SKM-1 treated with dmso at 0.1 percent for 144 hours (cell line): ENCODE measurements around the gene GREB1.

ENCODE experiments used
- DNase-seq: peaks from one replicate; lab custom pipeline; 2025; ENCODE audit not compliant: unreplicated experiment; lab: John Stamatoyannopoulos, UW

GREB1 gene, protein sequence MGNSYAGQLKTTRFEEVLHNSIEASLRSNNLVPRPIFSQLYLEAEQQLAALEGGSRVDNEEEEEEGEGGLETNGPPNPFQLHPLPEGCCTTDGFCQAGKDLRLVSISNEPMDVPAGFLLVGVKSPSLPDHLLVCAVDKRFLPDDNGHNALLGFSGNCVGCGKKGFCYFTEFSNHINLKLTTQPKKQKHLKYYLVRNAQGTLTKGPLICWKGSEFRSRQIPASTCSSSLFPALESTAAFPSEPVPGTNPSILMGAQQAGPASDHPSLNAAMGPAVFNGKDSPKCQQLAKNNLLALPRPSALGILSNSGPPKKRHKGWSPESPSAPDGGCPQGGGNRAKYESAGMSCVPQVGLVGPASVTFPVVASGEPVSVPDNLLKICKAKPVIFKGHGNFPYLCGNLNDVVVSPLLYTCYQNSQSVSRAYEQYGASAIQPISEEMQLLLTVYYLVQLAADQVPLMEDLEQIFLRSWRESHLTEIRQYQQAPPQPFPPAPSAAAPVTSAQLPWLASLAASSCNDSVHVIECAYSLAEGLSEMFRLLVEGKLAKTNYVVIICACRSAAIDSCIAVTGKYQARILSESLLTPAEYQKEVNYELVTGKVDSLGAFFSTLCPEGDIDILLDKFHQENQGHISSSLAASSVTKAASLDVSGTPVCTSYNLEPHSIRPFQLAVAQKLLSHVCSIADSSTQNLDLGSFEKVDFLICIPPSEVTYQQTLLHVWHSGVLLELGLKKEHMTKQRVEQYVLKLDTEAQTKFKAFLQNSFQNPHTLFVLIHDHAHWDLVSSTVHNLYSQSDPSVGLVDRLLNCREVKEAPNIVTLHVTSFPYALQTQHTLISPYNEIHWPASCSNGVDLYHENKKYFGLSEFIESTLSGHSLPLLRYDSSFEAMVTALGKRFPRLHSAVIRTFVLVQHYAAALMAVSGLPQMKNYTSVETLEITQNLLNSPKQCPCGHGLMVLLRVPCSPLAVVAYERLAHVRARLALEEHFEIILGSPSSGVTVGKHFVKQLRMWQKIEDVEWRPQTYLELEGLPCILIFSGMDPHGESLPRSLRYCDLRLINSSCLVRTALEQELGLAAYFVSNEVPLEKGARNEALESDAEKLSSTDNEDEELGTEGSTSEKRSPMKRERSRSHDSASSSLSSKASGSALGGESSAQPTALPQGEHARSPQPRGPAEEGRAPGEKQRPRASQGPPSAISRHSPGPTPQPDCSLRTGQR (N-terminal part only)

DNA sequence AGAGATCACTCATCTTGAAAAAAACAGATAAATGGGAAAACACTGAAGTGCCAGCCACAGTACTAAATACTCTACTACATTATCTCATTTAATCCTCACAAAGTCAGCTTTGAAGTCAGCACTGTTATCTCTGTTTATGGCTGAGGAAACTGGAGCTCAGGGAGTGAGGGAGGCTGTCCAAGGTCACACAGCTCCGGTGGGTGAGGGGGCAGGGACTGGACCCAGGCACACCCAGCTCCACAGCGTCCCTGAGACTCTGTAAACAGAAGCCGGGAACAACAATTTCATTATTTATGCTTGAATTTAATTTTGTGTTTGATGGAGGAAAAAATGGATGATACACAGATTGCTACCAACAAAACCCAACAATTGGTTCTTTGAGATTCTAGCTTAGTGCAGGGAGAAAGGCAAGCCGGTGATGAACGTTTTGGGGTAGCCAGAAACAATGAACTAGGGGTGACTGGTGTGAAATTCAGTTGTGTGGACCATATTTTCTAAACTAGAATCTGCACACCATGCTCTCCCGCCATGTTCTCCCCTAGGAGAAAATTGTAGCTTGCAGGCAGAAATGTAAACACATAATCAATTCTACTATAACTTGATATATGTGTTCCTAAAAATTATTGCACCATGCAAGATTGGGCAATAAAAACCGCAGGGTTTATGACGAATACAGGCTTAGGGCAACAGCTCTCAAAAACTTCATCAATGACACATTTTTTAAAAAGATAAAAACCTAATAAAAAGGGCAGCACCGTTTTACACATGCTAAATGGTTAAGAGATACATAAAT lies at the start of gene GREB1:
Gene GREB1, plus strand, starts transcription at position 768 of the 793 bp plus-strand sequence. CDS start 22,570 bp downstream, outside the sequence.
- DNase-seq = no peak

DNA sequence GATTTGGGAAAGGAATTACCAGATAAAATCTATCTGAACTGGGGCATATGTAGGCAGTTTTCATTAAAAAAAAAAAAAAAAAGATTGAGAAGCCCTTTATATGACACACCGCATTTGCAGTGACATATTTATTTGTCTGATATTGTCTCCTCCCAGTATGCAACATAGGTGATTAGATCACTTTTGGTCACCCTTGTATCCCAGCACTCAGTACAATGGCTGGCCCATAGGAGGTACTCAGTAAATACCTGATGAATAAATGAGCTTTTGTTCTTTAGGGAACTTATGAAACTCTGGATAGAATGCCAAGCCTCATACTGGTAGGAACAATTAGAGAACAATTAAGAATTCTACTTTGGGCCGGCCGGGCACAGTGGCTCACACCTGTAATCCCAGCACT lies 45.0 kb upstream of the GREB1 start:
- DNase-seq = no peak

DNA sequence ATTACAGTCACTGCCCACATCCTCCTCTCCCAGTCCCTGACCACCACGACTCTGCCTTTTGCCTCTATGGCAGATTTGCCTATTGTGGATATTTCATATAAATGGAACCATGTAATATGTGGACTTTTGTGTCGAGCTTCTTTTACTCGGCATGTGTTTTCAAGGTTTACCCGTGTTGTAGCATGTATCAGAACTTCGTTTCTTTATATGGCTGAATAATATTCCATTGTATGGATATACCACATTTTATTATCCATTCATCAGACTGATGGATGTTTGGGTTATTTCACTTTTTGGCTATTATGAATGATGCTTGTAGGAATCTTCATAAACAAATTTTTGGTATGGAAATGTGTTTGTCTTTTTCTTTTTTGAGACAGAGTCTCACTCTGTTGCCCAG lies 43.7 kb upstream of the GREB1 start:
- DNase-seq = no peak

DNA sequence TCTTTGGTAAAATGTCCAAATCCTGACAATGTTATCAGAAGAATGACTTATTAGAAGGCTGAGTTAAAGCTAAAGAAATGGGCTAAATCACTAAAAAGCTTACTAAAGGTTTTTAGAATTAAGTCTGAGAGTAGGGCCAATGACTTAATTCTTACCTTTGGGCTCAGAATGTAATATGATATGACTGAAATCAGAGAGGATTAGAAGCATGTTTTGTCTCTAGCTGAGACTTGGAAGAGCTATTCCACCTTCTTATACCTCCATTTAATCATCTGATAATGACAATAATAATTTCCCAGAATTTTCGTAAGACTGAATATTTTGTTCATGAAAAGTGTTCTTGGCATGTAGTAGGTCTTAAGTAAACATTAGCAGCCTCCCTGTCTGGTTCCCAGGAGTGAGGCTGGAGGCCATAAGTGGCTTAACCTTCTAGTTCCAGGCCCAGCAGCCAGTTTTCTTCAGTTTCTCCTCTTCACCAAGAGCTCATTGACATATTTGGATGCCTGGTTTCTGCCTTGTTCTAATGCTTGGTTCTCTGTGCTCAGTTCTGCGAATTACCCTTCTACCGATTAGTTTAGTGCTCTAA lies 42.4 kb upstream of the GREB1 start:
- no peak for DNase-seq

DNA sequence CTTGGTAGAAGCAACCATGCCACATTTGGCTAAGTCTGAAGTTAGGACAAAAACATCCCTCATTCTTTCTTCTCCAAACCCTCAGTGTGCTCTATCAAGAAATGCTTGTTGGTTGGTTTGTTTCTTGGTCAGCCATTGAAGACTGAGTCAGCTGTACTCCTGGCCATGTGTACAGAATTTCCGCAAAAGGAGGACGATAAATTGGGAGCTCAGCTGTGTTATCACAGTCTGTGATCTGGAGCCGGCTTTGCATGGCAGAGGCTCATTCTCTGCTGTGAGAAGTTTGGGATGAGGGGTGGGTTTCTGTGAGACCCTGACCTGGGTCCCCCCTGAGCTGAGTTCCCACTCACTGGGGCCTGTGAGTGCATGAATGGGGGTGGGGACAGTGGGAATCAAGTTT lies 41.6 kb upstream of the GREB1 start:
- DNase-seq = no peak

DNA sequence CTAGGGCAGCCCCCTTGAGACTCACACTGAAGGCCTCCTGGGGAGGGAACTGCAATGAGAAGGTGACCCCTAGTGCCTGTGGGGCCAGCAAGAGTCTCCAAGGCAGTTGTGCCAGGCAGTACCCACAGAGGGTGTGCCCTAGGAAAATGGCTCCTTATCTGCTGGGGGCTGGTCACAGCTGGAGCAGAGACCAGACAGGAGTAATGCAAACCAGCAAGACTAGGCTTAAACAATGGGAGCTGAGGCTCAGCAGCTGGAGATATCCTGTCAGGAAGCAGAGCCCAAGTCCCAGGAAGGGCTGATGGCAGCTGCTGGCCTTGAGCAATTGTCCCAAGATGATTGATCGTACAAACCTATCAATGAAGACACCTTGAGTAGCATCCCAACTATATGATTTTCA lies 41.1 kb upstream of the GREB1 start:
- DNase-seq = no peak

DNA sequence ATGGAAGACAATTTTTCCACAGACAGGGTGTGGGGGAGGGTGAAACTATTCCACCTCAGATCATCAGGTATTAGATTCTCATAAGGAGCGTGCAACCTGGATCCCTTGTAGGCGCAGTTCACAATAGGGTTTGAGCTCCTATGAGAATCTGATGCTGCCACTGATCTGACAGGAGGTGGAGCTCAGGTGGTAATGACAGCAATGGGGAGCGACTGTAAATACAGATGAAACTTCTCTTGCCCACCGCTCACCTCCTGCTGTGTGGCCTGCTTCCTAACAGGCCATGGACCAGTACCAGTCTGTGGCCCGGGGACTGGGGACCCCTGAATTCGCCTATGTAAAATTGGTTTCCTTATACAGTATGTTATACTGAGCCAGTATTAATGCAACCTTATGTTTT lies 40.6 kb upstream of the GREB1 start:
- DNase-seq = no peak

DNA sequence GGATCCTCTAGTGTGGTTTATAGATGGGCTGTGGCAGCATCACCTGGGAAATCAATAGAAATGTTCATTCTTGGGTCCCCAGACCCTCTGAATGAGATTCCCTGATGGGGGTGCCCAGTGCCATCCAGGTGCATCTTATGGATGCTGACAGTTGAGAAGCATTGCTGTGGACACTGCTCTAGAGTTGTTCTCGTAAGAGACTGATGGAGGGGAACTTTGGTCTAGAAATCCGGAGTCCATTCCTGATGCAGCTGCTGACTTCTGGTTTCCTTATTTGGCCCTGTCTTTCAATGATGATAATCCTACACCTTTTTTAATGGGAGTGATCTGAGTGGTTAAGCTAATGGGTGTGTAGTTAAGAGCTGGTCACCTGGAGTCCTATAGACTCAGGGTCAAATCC lies 39.5 kb upstream of the GREB1 start:
- no peak for DNase-seq

DNA sequence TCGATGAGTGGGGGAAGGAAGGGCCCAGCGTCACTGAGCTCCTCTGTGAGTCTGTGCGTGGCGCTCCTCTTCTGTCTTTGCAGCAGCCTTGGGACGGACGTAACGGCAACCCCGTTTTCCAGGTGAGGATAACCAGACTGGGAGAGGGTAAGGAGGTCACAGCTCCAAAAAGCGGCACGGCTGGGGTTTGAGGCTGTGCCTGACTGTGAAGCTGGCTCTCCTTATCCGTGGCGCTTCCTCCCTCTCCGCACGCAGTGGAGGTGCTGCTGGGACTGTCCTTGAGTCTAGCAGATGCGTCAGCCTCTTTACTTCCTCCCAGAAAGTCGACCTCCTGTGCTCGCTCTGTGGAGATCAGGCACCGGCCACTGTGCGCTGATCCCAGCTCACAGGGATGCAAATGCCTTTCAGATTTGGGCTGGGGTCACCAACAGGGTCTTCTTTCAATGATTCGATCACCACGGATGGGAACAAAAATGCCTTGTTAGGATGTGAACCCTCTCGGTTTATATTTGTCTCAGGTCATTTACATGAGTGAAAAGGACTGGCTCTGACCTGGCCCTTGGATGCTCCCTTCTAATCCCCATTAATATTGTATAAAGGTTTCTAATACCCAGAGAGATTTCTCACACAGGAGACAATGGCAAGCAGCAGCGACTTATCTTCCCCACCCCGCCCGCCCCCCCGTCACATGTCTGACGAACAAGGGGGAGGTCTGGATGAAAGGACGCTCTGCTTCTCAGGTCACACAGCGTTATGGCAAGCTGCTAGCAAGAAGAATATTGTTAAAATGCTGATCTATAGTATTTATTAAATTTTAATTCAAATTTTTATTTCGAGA lies 37.8 kb upstream of the GREB1 start:
- DNase-seq = no peak

DNA sequence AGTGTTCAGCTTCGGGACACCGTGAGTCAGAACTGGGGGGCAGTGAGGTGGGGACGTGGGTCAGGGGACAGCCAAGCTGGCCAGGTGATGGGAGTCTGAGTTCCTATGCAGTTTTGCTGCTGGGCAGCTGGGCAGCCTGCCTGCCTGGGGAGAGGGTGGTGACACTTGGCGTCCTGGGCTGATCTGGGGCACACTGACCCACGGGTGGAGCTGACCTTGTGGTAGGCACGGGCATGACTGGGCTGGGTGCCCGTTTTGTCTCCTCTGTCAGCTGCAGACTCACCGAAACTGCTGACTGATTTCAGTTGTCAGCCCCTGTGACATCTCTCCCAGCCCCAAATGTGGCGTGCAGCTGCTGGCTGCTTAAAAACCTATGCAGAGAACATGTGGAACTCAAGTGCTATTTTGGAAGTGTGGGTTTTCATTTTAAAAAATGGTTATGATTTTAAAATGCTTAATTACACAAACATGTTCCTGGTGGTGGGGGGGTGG lies 35.3 kb upstream of the GREB1 start:
- DNase-seq = no peak

DNA sequence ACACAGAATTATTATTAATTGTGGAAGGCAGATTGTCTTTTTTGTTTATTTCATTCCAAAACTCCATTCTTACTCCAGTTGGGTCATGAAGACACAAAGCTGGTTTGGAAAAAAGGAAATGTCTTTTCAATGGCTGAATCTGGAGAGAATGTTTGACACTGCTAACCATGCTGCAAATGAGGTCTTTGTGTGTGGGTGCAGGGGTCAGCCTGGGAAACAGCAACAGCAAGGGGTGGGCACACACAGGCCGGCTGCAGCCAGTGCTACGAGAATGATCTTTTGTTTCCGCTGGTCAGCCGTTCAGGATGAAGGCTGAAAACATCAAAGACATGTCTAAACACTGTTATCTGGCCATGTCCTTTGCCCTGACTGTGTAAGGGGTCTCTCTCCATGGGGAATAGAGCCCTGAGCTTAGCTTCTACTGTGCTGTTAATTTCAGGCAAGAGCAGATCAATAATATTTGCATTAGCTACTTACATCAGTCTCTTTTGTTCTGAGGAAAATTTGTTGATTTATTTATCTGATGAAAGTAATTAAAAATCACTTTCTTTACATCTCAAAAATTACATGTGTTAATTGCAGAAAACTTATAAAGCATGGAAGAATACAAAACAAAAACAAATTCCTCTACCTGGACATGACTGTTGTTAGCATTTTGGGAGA lies 34.6 kb upstream of the GREB1 start:
- DNase-seq = no peak

DNA sequence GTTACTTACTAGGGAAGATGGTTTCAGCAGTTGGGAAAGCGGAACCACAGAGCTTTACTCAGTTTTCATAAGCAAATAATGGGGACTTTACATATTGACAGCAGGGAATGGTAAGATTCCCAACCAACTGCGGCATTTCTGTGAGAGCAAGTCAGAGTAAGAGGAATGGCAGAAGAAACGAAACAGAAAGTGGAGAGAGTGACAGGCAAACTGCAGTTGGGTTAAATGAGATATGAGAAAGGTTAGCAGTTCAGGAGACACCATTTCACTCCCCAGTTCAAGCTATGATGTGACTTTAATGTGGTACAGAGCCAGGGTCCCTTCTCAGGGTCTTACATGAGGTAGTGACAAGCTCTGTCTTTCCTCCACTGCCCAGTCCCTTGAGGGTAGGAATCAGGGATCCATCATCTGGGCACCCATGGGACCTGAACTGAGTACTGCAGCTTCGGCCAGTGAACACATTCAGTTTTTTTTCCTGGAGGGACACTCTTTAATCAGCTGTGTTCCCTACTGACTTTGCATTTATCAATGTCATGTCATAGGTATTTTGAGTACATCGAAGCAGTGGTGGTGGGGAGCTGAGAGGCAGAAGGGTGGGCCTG lies 33.0 kb upstream of the GREB1 start:
- DNase-seq = no peak

DNA sequence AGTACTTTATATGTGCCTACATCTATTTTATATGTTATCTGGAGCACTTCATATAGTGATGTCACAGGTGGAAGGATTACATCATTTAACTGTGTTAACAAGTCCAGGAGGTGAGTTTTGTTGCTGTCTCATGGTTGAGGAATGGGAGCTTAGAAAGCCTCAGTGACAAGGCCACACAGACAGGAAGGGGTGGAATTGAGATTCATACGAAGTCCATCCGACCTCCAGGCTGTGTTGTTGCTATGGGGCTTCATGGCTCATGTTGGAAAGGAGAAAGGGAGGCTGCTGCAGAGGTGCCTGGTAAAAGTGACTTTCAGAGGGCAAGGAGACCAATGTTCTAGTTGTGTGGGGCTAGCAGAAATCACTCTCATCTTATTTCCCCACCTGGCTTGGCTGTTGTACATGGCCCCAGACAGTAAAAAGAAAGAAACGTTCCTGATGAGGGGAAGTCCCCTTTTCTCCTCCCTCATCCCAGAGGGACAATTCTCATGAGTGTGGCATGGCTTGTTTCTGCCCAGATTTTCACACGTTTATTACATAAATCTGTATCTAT lies 31.0 kb upstream of the GREB1 start:
- no peak for DNase-seq

DNA sequence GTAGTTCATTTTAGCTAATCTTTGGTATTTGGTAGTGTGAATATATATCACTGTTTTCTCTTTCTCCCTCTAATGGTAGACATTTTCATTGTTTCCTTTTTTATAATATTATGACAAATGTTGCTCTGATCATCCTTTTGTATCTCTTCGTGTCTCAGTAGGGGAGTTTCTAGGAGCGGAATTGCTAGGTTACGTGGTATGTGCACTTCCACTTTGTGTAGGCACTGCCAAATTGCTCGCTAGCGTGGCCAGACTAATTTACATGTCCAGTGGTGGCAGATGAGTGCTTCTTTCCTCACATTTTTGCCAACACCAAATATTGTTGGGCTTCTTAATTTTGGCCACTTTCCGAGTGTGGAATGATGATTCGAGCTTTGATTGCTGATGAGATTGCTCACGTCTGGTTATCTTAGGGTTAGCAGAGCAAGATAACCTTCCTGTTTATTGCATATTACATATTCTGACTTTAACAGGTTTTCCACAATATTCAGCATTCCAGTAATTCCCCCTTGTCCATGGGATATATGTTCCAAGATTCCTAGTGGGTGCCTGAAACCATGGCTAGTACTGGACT lies 30.4 kb upstream of the GREB1 start:
- DNase-seq = no peak

DNA sequence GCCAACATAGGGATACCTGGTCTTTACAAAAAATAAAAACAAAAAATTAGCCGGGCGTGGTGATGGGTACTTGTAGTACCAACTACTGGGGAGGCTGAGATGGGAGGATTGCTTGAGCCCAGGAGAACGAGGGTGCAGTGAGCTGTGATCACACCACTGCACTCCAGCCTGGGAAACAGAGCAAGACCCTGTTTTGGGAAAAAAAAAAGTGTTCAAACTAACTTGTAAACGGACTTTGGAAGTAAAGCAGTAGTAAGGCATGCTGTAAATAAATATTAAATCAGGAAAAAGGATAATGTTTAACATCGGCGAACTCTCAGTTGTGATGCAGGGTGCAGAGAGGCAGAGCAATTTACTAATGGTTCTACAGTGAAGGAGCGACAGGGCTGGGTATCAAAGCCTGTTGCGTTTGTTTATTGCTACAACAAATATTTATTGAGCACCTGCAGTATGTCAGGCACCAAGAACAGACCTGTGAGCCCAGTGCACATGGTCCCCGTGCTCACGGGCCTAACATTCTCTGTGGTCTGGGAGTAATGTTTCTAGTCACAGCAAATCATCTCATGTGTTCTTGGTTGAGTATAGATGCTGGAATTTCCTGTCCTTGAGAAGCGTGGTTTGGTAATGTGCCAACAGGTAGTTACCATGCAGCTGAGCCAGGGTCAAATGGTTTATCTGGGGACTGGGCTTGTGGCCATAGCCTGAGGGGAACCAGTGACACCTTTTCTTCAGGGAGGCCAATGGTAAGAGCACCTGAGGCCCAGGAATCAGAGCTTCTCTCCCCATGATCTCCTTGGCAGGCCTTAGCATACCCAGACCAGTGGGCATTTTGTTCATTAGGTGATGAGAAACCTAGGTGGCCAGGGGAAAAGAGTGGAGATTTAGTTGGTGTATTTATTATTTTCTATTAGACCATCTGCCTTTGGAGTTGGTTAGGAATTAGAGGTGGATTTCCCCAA lies 27.9 kb upstream of the GREB1 start:
- no peak for DNase-seq

DNA sequence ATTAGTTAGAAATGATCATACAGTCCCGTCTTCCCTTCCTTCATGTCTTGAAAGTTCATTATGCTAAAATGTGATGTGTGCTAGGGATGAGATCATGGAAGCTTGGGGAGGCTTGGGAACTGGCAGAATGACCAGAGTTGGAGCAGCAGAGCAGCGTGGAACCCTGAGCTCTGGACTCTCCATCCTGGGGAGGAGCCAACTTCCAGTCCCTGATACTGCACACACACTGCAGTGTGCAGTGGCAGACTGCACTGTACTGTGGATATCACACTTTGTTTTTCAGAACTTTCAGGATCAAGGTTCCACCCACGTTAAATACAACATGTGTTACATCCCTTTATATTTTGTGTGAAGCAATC lies 27.3 kb upstream of the GREB1 start:
- DNase-seq = no peak

DNA sequence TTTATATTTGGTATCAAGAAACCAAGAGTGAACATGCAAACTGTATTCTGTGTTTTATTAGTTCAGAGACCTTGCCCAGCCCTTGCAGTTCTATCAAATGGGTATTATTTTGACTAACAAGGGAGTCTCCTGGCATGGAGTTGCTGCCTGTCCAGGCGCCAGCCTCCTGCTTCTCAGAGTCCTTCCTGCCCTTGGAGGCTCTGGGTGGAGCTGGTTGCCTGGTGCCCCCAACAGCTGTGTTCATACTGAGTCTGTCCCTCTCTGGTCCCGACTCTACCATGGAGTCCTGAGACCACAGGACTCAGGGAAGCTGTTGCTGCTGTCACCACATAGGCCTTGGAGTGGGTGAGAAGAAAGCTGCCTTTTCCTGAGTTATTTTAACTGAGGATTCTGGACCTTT lies 26.3 kb upstream of the GREB1 start:
- DNase-seq = no peak
